HL-60/S4 treated with phorbol 12-myristate 13-acetate at 8.2 ng/mL for 4 days and 3 days (cell line): Measurements from ENCODE around the gene PHLDB1.
"Not testable (repeated sequence)": the region's sequence is repeated elsewhere in the genome, so short reads cannot be mapped to it uniquely, and the experiment has no call there.

ENCODE experiments used
- in situ Hi-C: fragments of 300-500 bp; cut with MboI; formaldehyde crosslinking; loops from 2 replicates; pipeline ENCODE4 v1.15.0; 2022; ENCODE audit warnings: low sequenced_read_pairs

PHLDB1 gene

GRCh38 chr11:118684187-118684586 is 76.8 kb downstream of the PHLDB1 start:
- in situ Hi-C loops: no loop called here

GRCh38 chr11:118687906-118688305 is 80.5 kb downstream of the PHLDB1 start:
- in situ Hi-C loops: no loop called here

GRCh38 chr11:118688339-118688738 is 80.9 kb downstream of the PHLDB1 start:
- in situ Hi-C loops: not testable (repeated sequence)

- in situ Hi-C loops: no loop called here
Observed at GRCh38 chr11:118688851-118689502, 81.6 kb downstream of the PHLDB1 start.

- in situ Hi-C loops: no loop called here
Observed at GRCh38 chr11:118689503-118689851, 82.1 kb downstream of the PHLDB1 start.

- in situ Hi-C loops: no loop called here
Observed at GRCh38 chr11:118689852-118690552, 82.6 kb downstream of the PHLDB1 start.

GRCh38 chr11:118690553-118691304 is 83.3 kb downstream of the PHLDB1 start:
- in situ Hi-C loops: no loop called here

DNA sequence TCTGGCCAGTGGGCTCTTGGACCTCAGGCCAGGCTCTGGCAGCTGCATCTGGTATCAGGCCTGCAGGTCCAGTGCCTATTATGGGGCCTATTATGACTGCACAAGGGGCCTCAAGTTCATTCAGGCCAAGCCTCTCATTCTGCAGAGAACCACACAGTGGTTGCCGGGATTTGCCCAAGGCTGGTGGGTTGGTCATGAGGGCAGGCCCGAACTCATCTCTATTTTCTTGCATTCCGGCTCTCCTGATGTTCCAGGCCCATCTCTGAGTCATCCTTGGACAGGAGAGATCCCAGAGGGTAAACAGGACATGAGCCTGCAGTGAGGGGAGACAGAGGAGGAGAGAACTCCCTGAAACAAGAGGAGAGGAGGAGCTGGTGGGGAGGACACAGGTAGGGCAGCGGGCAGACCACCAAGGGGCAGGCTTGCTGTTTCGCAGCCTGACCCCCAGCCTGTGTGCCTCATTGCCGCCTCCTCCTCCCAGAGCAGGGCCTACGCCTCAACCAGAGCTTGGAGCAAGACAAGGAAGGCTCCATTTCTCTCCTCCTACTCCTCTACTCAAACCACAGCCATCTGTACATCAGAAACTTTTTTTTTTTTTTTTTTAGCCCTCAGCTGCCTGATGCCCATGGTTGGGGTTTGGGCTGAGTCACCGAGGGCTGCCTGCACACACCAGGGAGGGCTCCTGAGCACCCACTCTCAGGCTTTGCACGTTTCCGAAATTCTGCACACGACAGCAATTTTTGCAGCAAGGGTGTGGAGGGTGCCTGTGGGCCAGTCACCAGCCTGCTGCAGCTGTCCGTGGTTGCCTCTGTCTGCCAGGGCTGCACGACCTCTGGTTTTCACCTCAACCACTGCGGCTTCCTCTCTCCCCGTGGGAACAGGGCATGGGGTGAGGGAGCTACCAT is 84.8 kb downstream of the PHLDB1 start:
- in situ Hi-C loops: no loop called here

DNA sequence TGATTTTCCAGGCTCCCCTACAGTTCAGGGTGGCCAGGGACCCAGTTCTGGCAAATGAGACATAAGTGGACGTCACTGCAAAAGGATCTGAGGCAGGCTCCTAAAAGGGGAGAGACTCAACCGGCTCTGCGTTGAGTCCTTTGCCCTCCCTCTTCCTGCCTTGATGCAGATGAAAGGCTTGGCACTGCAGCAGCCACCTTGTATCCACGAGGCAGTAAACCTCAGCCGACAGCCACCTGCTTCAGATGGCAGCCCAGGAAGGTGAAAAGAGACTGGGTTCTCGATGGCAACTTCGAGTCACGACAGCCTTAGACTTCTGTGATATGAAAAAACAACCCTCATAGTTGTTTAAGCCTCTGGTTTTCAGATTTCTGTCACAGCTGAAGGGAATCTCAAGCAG is 86.8 kb downstream of the PHLDB1 start:
- in situ Hi-C loops: no loop called here

GRCh38 chr11:118694771-118695170 is 87.4 kb downstream of the PHLDB1 start:
- in situ Hi-C loops: no loop called here

DNA sequence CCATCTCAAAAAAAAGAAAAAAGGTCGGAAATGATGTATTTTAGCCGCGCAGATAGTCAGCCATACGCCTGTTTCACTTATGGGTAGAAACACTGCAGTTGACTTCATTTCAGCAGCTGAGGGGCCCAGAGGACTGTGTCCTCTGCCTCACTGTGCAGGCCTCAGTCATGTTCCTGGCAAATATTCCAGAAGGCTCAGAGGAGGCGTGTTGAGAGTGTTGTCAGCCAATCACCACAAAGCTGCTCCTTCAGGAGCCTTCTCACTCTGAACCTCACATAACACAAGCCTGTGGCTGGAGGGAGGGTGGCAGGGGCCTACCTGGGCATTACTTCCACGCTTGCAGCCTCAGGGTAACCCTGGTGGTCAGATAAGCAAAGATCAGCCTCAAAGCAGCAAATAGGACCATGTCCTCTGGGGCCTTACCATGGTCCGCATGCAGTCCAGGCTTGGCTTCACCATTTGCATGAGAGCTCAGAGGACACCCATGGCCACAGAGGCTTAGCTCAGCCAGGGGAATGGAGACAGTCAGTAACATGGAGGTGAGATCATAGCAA is 89.3 kb downstream of the PHLDB1 start:
- in situ Hi-C loops: no loop called here

DNA sequence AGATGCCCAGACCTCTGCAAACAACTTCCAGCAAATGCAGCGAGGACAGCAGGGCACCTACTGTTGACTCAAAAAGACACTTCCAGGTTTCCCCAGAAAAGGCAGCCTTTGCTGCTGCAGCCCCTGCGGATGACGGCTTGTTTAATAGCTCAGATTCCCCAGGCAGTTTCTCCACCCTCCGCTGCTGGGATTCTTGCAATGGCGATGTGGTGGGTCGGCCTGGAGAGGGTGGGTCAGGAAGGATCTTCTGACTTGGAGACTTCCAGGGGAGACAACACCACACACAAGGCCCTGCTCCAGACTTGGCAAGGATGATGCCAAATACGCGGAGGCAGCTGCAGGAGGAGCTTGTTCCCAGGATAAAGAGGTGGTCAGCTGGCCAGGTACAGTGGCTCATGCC is 89.9 kb downstream of the PHLDB1 start:
- in situ Hi-C loops: no loop called here

GRCh38 chr11:118699506-118700220 is 92.2 kb downstream of the PHLDB1 start:
- in situ Hi-C loops: no loop called here

DNA sequence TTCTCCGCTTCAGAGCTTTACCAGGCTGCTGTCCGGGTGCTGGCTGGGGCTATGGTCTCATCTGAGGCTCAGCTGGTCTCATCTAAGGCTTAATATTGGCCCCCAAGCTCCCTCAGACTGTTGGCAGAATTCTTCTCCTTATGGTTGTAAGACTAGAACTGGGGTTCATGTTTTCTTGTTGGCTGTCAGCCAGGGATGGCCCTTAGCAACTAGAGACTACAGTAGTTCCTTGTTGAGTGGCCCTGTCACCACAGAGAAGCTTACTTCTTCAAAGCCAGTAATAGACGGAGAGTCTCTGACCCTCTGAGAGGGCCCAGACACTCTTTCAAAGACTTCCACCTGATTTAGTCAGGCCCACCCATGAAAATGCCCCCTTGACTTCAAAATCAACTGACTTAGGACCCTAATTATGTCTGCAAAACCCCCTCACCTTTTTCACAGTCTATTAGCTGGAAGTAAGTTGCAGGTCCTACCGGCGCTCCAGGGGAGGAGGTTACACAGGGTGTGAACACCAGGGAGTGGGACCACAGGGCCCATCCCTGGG is 96.2 kb downstream of the PHLDB1 start:
- in situ Hi-C loops: no loop called here

- in situ Hi-C loops: no loop called here
Observed at GRCh38 chr11:118705111-118705741, 97.8 kb downstream of the PHLDB1 start.

GRCh38 chr11:118705791-118706545 is 98.6 kb downstream of the PHLDB1 start:
- in situ Hi-C loops: no loop called here

DNA sequence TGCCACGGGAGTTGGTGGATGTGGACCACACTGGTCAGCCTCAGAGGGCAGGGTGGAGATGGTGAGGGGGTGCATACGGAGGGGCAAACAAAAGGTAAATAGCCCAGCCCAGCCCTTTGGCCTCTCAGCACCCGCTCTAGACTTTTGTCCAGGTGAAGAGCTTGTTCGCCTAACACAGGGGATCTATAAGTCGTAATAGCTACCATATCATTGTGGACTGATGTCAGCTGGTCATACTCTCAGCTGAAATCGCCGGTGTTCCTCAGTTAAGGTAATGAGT is 99.1 kb downstream of the PHLDB1 start:
- in situ Hi-C loops: no loop called here
